CD4-positive, alpha-beta memory T cell (primary cell): ENCODE data around the gene MRPS18A. TPM values are rescaled to one million over a fixed set of nuclear protein-coding genes. Genes with fewer than 3 reads are reported as not detected.
A peak's percentile ranks its signal among the peaks of the same experiment; 100 is the strongest.

Source experiments
- CTCF ChIA-PET: fragments of 350-600 bp; sonication (Branson Sonifier 250); formaldehyde crosslinking; loops from one replicate; lab custom pipeline; 2021; ENCODE audit warnings: inconsistent platforms; ENCODE audit not compliant: partially characterized antibody; lab: Charles Lee
- POLR2A ChIA-PET: fragments of 350-600 bp; sonication (Branson Sonifier 250); formaldehyde crosslinking; loops from one replicate; lab custom pipeline; 2021; ENCODE audit not compliant: partially characterized antibody; lab: Charles Lee
- DNase-seq, 5 donors: peaks; one replicate each; pipeline versions ENCODE4 v3.0.0 to v3.0.0-alpha.2; 2020 to 2022; ENCODE audit warnings: mixed read lengths in 1 of 5
- H3K27ac ChIP-seq: one replicate; pipeline ENCODE4 v1.7.0; 2013; ENCODE audit warnings: low read depth, low read length
- H3K27me3 ChIP-seq: 2 replicates; pipeline ENCODE4 v1.7.0; 2013; ENCODE audit warnings: mild to moderate bottlenecking, low read length, moderate library complexity; ENCODE audit not compliant: insufficient read depth
- H3K36me3 ChIP-seq: 2 replicates; pipeline ENCODE4 v1.7.0; 2013; ENCODE audit warnings: mild to moderate bottlenecking, low read length, moderate library complexity; ENCODE audit not compliant: insufficient read depth
- H3K4me1 ChIP-seq: 2 replicates; pipeline ENCODE4 v1.7.0; 2013; ENCODE audit warnings: mild to moderate bottlenecking, low read length, moderate library complexity; ENCODE audit not compliant: insufficient read depth
- H3K4me3 ChIP-seq, 2 donors: one replicate each; pipeline ENCODE4 v1.7.0; 2013; ENCODE audit warnings: low read length in 2 of 2, mild to moderate bottlenecking in 1 of 2
- H3K9me3 ChIP-seq, 2 donors: one replicate each; pipeline ENCODE4 v1.7.0; 2013; ENCODE audit warnings: low read length in 2 of 2, control low read depth in 1 of 2; ENCODE audit not compliant: control insufficient read depth in 1 of 2
- H3K27ac Mint-ChIP-seq, 7 donors: one replicate each; pipeline ENCODE4 v1.8.0; 2020 to 2021; ENCODE audit warnings: mixed read lengths in 7 of 7, mild to moderate bottlenecking in 6 of 7, inconsistent platforms in 3 of 7, moderate library complexity in 3 of 7
- H3K27me3 Mint-ChIP-seq, 2 donors: one replicate each; pipeline ENCODE4 v1.8.0; 2020 to 2021; ENCODE audit warnings: mixed read lengths in 2 of 2
- H3K36me3 Mint-ChIP-seq, 2 donors: one replicate each; pipeline ENCODE4 v1.8.0; 2020 to 2021; ENCODE audit warnings: mixed read lengths in 2 of 2, inconsistent platforms in 1 of 2, mild to moderate bottlenecking in 1 of 2
- H3K4me1 Mint-ChIP-seq, 4 donors: one replicate each; pipeline ENCODE4 v1.8.0; 2020 to 2021; ENCODE audit warnings: mixed read lengths in 4 of 4, mild to moderate bottlenecking in 1 of 4
- H3K4me3 Mint-ChIP-seq, 8 donors: one replicate each; pipeline ENCODE4 v1.8.0; 2020 to 2021; ENCODE audit warnings: mixed read lengths in 8 of 8, mild to moderate bottlenecking in 7 of 8, moderate library complexity in 6 of 8, inconsistent platforms in 3 of 8
- H3K9me3 Mint-ChIP-seq, 8 donors: one replicate each; pipeline ENCODE4 v1.8.0; 2020 to 2021; ENCODE audit warnings: mixed read lengths in 8 of 8, mild to moderate bottlenecking in 5 of 8, inconsistent platforms in 3 of 8, moderate library complexity in 1 of 8
- intact Hi-C: fragments of 100-400 bp; cut with micrococcal nuclease; formaldehyde crosslinking; loops from one replicate; pipeline ENCODE4 v1.15.1; 2023
- polyA plus RNA-seq, 2 donors: library from polyadenylated mRNA; unstranded; fragments of 300-500 nt; fragmentation: Illumina TruSeq; gene quantifications; one replicate each; pipeline ENCODE4 v1.2.3, GENCODE V29; 2021
- total RNA-seq, 2 experiments: library from RNA; stranded (reverse); gene quantifications; one replicate each; pipeline ENCODE4 v1.2.3, GENCODE V29; 2021

Gene MRPS18A
- total and polyA plus RNA-seq, 4 experiments from 2014 or later = 31.3 to 86.1 (median 47.5) TPM

DNA sequence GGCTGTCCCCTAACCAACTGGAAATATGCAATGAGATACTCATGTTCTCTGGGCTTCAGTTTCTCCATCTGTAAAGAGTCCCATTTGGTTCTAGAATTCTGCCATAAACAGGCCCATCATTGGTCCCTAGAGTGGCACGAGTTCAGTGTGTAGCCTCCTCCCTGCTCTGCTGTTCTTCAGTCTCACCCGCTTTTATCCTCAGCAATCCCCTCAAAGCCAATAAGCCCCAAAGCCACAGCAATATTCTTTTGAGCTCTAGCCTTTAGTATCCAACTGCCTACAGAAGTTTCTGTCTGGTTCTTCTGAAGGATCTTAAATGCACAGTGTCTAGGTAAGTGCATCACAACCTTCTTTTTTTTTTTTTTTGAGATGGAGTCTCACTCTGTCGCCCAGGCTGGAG is 9.8 kb upstream of the MRPS18A start:
- POLR2A ChIA-PET = no interaction called here
- Mint-ChIP-seq H3K4me1 (no peaks in the 10 kb centered on the region), H3K9me3 (peaks cover 0 to 2% (median 0%) of the 10 kb centered on the region in 8 donors), H3K36me3 (no peaks in the 10 kb centered on the region), H3K4me3 (no peak overlapping the region), H3K27me3 (peaks cover 15 to 31% of the 10 kb centered on the region in 2 donors), H3K27ac (peak overlapping the region in 1 of 7 donors; percentile 24)
- no peak for DNase-seq
- intact Hi-C loops = no loop called here
- CTCF ChIA-PET = no interaction called here
- Histone ChIP-seq H3K27ac (no peak overlapping the region), H3K27me3 (no peaks in the 10 kb centered on the region), H3K4me3 (no peak overlapping the region), H3K36me3 (no peaks in the 10 kb centered on the region), H3K9me3 (no peaks in the 10 kb centered on the region), H3K4me1 (no peaks in the 10 kb centered on the region)

DNA sequence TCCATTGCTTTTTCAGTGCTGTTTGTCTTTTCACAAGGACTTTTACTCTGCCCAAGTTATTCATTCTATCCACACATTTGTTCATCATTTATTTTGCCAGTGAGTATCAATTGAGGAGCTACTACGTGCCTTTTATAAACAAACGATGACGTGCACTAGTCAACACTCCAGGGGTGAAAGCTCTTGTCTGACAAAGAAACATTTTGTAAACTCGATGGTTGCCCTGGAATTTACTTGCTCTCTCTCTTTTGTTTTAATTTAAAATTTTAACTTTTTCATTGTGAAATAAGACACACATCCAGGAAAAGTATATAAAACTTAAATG is 8.3 kb upstream of the MRPS18A start:
- no peaks in the 10 kb centered on the region for H3K36me3 Mint-ChIP-seq
- Histone ChIP-seq H3K27me3 (no peaks in the 10 kb centered on the region), H3K4me3 (no peak overlapping the region), H3K9me3 (no peaks in the 10 kb centered on the region), H3K36me3 (no peaks in the 10 kb centered on the region), H3K4me1 (no peaks in the 10 kb centered on the region), H3K27ac (no peak overlapping the region)
- H3K27me3 Mint-ChIP-seq = peaks cover 5 to 25% of the 10 kb centered on the region in 2 donors
- CTCF ChIA-PET = interaction anchor here (0.9 kb wide), 1 partner anchor 28 kb away, joined by 3 read pairs; no protein-coding TSS in a partner anchor
- no peak for DNase-seq
- no peaks in the 10 kb centered on the region for H3K4me1 Mint-ChIP-seq
- H3K27ac Mint-ChIP-seq = no peak overlapping the region
- peaks cover 0 to 2% (median 0%) of the 10 kb centered on the region in 8 donors for H3K9me3 Mint-ChIP-seq
- POLR2A ChIA-PET = no interaction called here
- no peak overlapping the region for H3K4me3 Mint-ChIP-seq
- intact Hi-C loops = no loop called here

DNA sequence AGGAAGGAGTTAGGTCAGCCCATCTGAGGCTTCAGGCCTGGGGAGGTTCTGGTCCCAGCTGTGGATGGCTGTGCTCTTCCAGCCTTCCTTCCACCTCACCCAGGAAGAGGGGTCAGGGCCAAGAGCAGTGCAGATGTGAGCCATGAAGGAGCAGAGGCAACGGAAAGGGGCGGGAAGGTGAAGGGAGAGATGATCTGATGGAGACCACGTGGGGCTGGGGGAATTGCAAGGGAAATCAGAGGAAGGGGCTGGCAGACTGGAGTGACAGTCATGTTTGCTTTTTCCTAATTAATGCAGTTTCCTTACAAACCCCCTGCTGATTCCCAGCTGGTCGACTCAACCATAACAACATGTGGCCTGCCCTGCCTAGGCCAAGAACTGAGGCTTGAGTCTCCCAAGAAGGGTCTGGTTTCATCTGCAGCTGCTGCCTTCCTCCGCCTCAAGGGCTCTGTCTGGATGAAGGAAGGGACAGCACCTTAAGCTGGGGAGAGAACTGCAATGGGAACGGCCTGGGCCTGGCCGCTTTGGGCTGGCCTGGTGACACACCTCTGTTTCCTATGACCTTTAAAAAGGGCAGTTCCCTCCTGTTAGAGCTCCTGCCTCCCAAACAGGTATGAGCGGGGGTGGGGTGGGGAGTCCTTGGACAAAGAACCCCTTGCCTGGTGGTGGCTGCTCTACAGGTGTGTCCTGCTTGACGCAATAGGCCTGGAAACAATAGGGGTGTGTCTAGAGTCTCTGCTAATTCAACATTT is 7.8 kb upstream of the MRPS18A start:
- H3K4me1 Mint-ChIP-seq = no peaks in the 10 kb centered on the region
- ChIA-PET CTCF (interaction anchor here (0.9 kb wide), 1 partner anchor 28 kb away, joined by 3 read pairs; no protein-coding TSS in a partner anchor), POLR2A (interaction anchor here (1.0 kb wide), 1 partner anchor 75 kb away, joined by 3 read pairs; the partner anchor contains the start of gene VEGFA)
- H3K4me3 Mint-ChIP-seq = no peak overlapping the region
- no peak overlapping the region for H3K27ac ChIP-seq
- intact Hi-C loops = no loop called here
- no peaks in the 10 kb centered on the region for H3K36me3 ChIP-seq
- no peaks in the 10 kb centered on the region for H3K9me3 ChIP-seq
- H3K36me3 Mint-ChIP-seq = no peaks in the 10 kb centered on the region
- H3K27me3 ChIP-seq = no peaks in the 10 kb centered on the region
- H3K27ac Mint-ChIP-seq = no peak overlapping the region
- H3K4me3 ChIP-seq = no peak overlapping the region
- DNase-seq = no peak
- no peaks in the 10 kb centered on the region for H3K4me1 ChIP-seq
- H3K27me3 Mint-ChIP-seq = peaks cover 5 to 23% of the 10 kb centered on the region in 2 donors
- H3K9me3 Mint-ChIP-seq = peaks cover 0 to 2% (median 0%) of the 10 kb centered on the region in 8 donors

DNA sequence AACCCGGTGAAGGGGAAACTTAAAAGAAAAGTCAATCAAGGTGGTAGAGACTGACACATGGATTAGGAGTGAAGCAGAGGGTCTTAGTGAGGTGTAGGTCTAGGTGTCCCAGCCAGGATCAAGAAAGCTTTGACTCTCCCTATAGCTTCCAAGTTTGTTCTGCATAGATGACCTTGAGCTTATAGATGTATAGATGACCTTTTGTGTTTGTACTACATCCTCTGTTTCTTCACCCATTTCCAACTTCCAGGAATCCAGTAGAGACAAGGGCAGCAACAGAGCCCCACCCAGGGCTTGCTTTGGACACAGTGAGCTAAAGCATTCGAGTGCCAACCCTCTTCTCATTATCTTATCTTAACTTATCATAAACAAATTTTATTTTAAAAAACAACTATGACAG is 1.8 kb upstream of the MRPS18A start:
- ChIA-PET CTCF (interaction anchor here (0.6 to 5.1 kb wide), 3 partner anchors 17 to 80 kb away, joined by 3 to 46 read pairs (median 4); no protein-coding TSS in a partner anchor), POLR2A (interaction anchor here (0.6 to 2.2 kb wide), 2 partner anchors 10 to 21 kb away, joined by 3 to 5 read pairs; no protein-coding TSS in a partner anchor)
- Mint-ChIP-seq H3K27me3 (peaks cover under 1 to 2% of the 10 kb centered on the region in 2 donors), H3K4me1 (peaks cover 22 to 37% (median 30%) of the 10 kb centered on the region in 4 donors), H3K27ac (no peak overlapping the region), H3K4me3 (peak overlapping the region in 2 of 8 donors; percentile 5 to 6), H3K9me3 (no peaks in the 10 kb centered on the region), H3K36me3 (peaks cover 0 to 12% of the 10 kb centered on the region in 2 donors)
- Histone ChIP-seq H3K4me3 (no peak overlapping the region), H3K27ac (no peak overlapping the region), H3K27me3 (no peaks in the 10 kb centered on the region), H3K4me1 (peaks cover 24% of the 10 kb centered on the region), H3K9me3 (no peaks in the 10 kb centered on the region), H3K36me3 (no peaks in the 10 kb centered on the region)
- intact Hi-C loops = no loop called here
- DNase-seq = no peak

DNA sequence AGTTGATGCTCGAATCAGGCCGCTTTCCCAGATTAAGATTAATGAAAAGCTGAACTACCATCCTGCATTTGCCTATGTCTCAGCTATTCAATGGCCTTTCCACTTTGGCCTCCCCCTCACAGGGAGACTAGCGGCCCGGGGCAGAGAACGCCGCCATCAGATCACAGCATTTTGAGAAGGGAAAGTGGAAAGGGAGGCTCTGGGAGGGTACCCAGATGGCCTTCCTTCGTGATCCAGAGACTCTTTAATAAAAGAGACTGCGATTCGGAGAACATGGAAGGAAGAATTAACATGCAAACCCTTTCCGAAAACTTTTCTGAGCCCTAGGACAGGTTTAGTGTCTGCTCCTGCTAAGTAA is 533 bp downstream of the MRPS18A start:
- H3K27me3 Mint-ChIP-seq = no peaks in the 10 kb centered on the region
- peaks cover 0 to 31% of the 10 kb centered on the region in 2 donors for H3K36me3 Mint-ChIP-seq
- Histone ChIP-seq H3K4me3 (peak overlapping the region; percentile 67 to 84), H3K36me3 (no peaks in the 10 kb centered on the region), H3K4me1 (peaks cover 24% of the 10 kb centered on the region), H3K27me3 (no peaks in the 10 kb centered on the region), H3K9me3 (no peaks in the 10 kb centered on the region), H3K27ac (peak overlapping the region; percentile 77)
- H3K4me1 Mint-ChIP-seq = peaks cover 34 to 59% (median 48%) of the 10 kb centered on the region in 4 donors
- H3K4me3 Mint-ChIP-seq = peak overlapping the region; percentile 95 to 98 (median 96)
- ChIA-PET CTCF (interaction anchor here (1.0 to 5.1 kb wide), 4 partner anchors 14 to 83 kb away, joined by 3 to 46 read pairs (median 4); no protein-coding TSS in a partner anchor), POLR2A (interaction anchor here (0.7 to 1.6 kb wide), 4 partner anchors 32 to 1021 kb away, joined by 3 to 5 read pairs (median 3); partner anchors contain the start of genes HSP90AB1 and TJAP1)
- intact Hi-C loops = no loop called here
- H3K27ac Mint-ChIP-seq = peak overlapping the region; percentile 78 to 97 (median 93)
- H3K9me3 Mint-ChIP-seq = peaks cover 0 to 2% (median 0%) of the 10 kb centered on the region in 8 donors
- DNase-seq = no peak

DNA sequence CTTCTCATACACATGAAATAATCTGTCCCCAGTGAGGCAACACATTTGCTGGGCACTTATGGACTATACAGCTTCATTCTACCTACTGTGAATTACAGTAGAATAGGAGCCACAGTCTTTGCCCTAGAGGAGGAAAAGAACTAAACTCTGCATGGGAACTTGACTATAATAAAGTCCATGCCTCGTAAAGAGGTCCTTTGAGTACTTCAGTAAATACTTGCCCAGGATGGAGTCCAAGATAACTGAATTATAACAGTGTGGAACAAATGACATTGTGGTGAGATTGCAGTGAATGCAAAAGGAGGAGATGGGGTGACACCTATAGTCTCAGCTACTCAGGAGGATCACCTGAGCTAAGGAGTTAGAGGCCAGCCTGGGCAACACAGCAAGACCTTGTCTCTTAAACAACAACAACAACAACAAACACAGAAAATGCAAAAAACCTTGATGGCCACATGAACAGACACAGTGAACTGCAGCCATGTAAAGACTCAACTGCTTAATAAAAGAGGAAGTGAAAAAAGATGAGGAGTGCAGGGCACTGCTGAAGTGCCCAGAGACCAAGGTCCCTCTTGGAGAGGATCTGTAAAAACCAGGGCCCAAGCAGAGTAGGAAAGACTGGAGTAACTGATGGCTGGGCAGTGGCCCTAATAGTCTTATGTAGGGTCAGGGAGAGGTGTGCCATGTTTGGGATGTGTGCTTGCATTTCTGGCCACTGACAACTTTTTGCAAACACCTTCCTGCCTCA is 3.7 kb downstream of the MRPS18A start:
- Histone ChIP-seq H3K27ac (no peak overlapping the region), H3K9me3 (no peaks in the 10 kb centered on the region), H3K36me3 (peaks cover 25% of the 10 kb centered on the region), H3K27me3 (no peaks in the 10 kb centered on the region), H3K4me3 (no peak overlapping the region), H3K4me1 (peaks cover 24% of the 10 kb centered on the region)
- Mint-ChIP-seq H3K36me3 (peaks cover 8 to 58% of the 10 kb centered on the region in 2 donors), H3K9me3 (peaks cover 0 to 2% (median 0%) of the 10 kb centered on the region in 8 donors), H3K4me3 (peak overlapping the region in 3 of 8 donors; percentile 23 to 49 (median 25)), H3K27me3 (no peaks in the 10 kb centered on the region), H3K4me1 (peaks cover 37 to 70% (median 51%) of the 10 kb centered on the region in 4 donors), H3K27ac (peak overlapping the region in 2 of 7 donors; percentile 34 to 56)
- intact Hi-C loops = no loop called here
- ChIA-PET POLR2A (no interaction called here), CTCF (no interaction called here)
- DNase-seq = no peak
